HepG2 (cell line): Measurements from ENCODE around the gene ARL16. TPM values are rescaled to one million over a fixed set of nuclear protein-coding genes. Genes with fewer than 3 reads are reported as not detected.

Source experiments
- ADNP ChIP-seq: sonication (generic); formaldehyde crosslinking; IDR thresholded peaks from 2 replicates; pipeline ENCODE4 v1.4.0; 2020; ENCODE audit warnings: missing genetic modification reagents
- ATAD3A ChIP-seq: sonication (generic); formaldehyde crosslinking; IDR thresholded peaks from 2 replicates; pipeline ENCODE4 v1.4.0; 2020; ENCODE audit warnings: missing genetic modification reagents
- ATF7-NPFF ChIP-seq: sonication (generic); formaldehyde crosslinking; IDR thresholded peaks from 2 replicates; pipeline ENCODE4 v1.8.1; 2023; ENCODE audit warnings: mild to moderate bottlenecking, low read depth, missing genetic modification reagents, moderate library complexity
- CBX5 ChIP-seq: sonication (generic); formaldehyde crosslinking; IDR thresholded peaks from 2 replicates; pipeline ENCODE4 v1.4.0; 2020; ENCODE audit warnings: missing genetic modification reagents, borderline replicate concordance
- CHCHD3 ChIP-seq: sonication (generic); formaldehyde crosslinking; IDR thresholded peaks from 2 replicates; pipeline ENCODE4 v1.8.0; 2022; ENCODE audit warnings: mild to moderate bottlenecking, missing genetic modification reagents, moderate library complexity
- NR2F1 ChIP-seq, 2 experiments: fragments of 450-650 bp in 1 of 2; formaldehyde crosslinking in 1 of 2; IDR thresholded peaks; 2 replicates each; pipeline versions ENCODE4 v1.5.0 to v1.6.1; 2016 to 2020; ENCODE audit warnings: mild to moderate bottlenecking in 1 of 2, missing compliant biosample characterization in 1 of 2, missing genetic modification reagents in 1 of 2, moderate library complexity in 1 of 2
- PLRG1 ChIP-seq: fragments of 450-650 bp; conservative IDR thresholded peaks from 2 replicates; pipeline ENCODE4 v1.6.1; 2016
- RBFOX2 ChIP-seq: fragments of 200-400 bp; formaldehyde crosslinking; IDR thresholded peaks from 2 replicates; pipeline ENCODE4 v1.6.1; 2017; ENCODE audit warnings: low read depth, mild to moderate bottlenecking, low read length
- RXRB ChIP-seq: IDR thresholded peaks from 2 replicates; pipeline ENCODE4 v1.6.1; 2016; ENCODE audit warnings: borderline replicate concordance, missing genetic modification reagents, missing compliant biosample characterization
- ZBTB21 ChIP-seq: sonication (generic); formaldehyde crosslinking; IDR thresholded peaks from 2 replicates; pipeline ENCODE4 v1.4.0; 2020; ENCODE audit warnings: missing genetic modification reagents
- ZBTB7A ChIP-seq: sonication (generic); formaldehyde crosslinking; IDR thresholded peaks from 2 replicates; pipeline ENCODE4 v1.8.0; 2022; ENCODE audit warnings: mild to moderate bottlenecking, missing genetic modification reagents
- ZC3H13 ChIP-seq: sonication (generic); formaldehyde crosslinking; IDR thresholded peaks from 2 replicates; pipeline ENCODE4 v1.8.1; 2023; ENCODE audit warnings: mild to moderate bottlenecking, missing genetic modification reagents, moderate library complexity
- ZMYM3 ChIP-seq: sonication (generic); formaldehyde crosslinking; IDR thresholded peaks from 2 replicates; pipeline ENCODE4 v1.5.1; 2020; ENCODE audit warnings: mild to moderate bottlenecking, missing genetic modification reagents
- ZNF232 ChIP-seq: sonication (generic); formaldehyde crosslinking; IDR thresholded peaks from 2 replicates; pipeline ENCODE4 v1.4.0; 2020; ENCODE audit warnings: missing genetic modification reagents, borderline replicate concordance
- ZNF33B ChIP-seq: sonication (generic); formaldehyde crosslinking; IDR thresholded peaks from 2 replicates; pipeline ENCODE4 v1.5.1; 2020; ENCODE audit warnings: mild to moderate bottlenecking, missing genetic modification reagents
- ZNF550 ChIP-seq: sonication (generic); formaldehyde crosslinking; IDR thresholded peaks from 2 replicates; pipeline ENCODE4 v1.4.0; 2020; ENCODE audit warnings: mild to moderate bottlenecking, missing genetic modification reagents, borderline replicate concordance
- ZNF761 ChIP-seq: sonication (generic); formaldehyde crosslinking; conservative IDR thresholded peaks from 2 replicates; pipeline ENCODE4 v1.4.0; 2020; ENCODE audit warnings: mild to moderate bottlenecking, missing genetic modification reagents
- polyA plus RNA-seq, 8 experiments: library from polyadenylated mRNA; depleted of rRNA in 3 of 8; stranded (reverse) in 7 of 8; unstranded in 1 of 8; fragments of >200 nt; fragmentation: Illumina TruSeq in 4 of 8; extraction: Trizol in 4 of 8; gene quantifications; 2 replicates each; pipeline versions ENCODE4 v1.2.1 to v1.2.3, GENCODE V29; 2011 to 2016; ENCODE audit warnings: low read depth in 4 of 8, missing spikeins in 1 of 8, mixed read lengths in 1 of 8; ENCODE audit not compliant: insufficient read depth in 1 of 8
- total RNA-seq, 5 experiments: library from RNA; depleted of rRNA; stranded (reverse); fragments of >200 nt; fragmentation: Illumina TruSeq; extraction: Trizol; gene quantifications; 2 replicates each; pipeline ENCODE4 v1.2.3, GENCODE V29; 2016; ENCODE audit warnings: low read depth in 1 of 5
- TF ChIP-seq, protein P1 (sequence below): sonication (generic); formaldehyde crosslinking; IDR thresholded peaks from 2 replicates; pipeline ENCODE4 v1.9.0; 2021; ENCODE audit warnings: missing genetic modification reagents, borderline replicate concordance
- TF ChIP-seq, protein P2 (sequence below): sonication (generic); formaldehyde crosslinking; IDR thresholded peaks from 2 replicates; pipeline ENCODE4 v1.4.0; 2020; ENCODE audit warnings: missing genetic modification reagents, borderline replicate concordance
- TF ChIP-seq, protein P3 (sequence below): IDR thresholded peaks from 2 replicates; pipeline ENCODE4 v1.6.1; 2016; ENCODE audit warnings: low read depth
- TF ChIP-seq, protein P4 (sequence below): sonication (generic); formaldehyde crosslinking; IDR thresholded peaks from 2 replicates; pipeline ENCODE4 v1.8.0; 2022; ENCODE audit warnings: missing genetic modification reagents, mild to moderate bottlenecking, inconsistent platforms, borderline replicate concordance

Gene ARL16
- total and polyA plus RNA-seq, 2 of the 13 experiments (the other 11 are each of a cell fraction or from before 2014, with no cell fraction given): 20.8 to 30.8 TPM

DNA sequence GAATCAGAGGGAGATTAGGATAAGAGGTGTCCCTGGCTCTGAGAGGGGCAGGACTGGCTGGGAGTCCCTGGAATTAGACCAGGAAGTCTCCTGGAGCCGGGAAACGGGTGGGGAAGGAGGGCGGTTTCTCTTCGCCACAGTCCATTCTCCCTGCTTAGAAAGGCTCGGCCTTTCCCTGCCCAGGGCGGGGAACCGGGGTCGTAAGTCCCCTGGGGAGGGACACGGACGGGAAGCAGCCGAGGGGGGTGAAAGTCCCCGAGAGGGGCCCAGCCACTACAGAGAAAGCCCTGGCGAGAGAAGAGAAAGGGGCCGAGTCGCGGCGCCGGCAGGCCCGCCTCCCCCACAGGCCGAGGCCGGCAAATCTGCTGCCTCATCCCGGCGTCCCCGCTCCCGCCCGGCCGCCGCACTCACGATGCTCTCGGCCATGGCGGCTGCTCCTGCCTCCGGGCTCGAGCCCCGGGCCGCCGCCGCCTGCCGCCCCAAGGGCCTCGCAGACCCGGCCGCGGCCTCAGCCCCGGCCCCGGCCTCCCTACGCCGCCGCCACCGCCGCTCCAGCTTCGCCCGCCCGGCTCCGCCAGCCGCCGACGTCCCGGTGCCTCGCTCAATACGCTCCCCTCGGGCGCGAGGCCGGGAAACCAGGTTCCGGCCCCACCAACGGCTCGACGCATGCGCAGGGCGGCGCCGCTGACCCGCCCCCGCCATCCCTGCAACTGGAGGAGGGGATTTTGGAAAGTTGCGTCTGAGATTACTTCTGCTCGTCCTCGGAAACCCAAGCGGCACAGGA lies 46.9 kb downstream of the ARL16 start, which contains the start of the genes NPLOC4 and TSPAN10 (continued):
- peak in 1 of 2 experiments; percentile 17; a peak in 2 of 4 replicates for TF ChIP-seq NR2F1 (CRISPR knock-in tag; IDR thresholded peaks at IDR 0.05)
- TF ChIP-seq ATAD3A: no peak
- no peak for TF ChIP-seq ADNP
- TF ChIP-seq RBFOX2: peak; percentile 94
- TF ChIP-seq, protein P1, sequence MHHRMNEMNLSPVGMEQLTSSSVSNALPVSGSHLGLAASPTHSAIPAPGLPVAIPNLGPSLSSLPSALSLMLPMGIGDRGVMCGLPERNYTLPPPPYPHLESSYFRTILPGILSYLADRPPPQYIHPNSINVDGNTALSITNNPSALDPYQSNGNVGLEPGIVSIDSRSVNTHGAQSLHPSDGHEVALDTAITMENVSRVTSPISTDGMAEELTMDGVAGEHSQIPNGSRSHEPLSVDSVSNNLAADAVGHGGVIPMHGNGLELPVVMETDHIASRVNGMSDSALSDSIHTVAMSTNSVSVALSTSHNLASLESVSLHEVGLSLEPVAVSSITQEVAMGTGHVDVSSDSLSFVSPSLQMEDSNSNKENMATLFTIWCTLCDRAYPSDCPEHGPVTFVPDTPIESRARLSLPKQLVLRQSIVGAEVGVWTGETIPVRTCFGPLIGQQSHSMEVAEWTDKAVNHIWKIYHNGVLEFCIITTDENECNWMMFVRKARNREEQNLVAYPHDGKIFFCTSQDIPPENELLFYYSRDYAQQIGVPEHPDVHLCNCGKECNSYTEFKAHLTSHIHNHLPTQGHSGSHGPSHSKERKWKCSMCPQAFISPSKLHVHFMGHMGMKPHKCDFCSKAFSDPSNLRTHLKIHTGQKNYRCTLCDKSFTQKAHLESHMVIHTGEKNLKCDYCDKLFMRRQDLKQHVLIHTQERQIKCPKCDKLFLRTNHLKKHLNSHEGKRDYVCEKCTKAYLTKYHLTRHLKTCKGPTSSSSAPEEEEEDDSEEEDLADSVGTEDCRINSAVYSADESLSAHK: no peak; the same call in 1 of the 2 replicates
- TF ChIP-seq CBX5 (CRISPR knock-in tag): peak; percentile 84; the same call in 1 of the 2 replicates
- TF ChIP-seq, protein P2, sequence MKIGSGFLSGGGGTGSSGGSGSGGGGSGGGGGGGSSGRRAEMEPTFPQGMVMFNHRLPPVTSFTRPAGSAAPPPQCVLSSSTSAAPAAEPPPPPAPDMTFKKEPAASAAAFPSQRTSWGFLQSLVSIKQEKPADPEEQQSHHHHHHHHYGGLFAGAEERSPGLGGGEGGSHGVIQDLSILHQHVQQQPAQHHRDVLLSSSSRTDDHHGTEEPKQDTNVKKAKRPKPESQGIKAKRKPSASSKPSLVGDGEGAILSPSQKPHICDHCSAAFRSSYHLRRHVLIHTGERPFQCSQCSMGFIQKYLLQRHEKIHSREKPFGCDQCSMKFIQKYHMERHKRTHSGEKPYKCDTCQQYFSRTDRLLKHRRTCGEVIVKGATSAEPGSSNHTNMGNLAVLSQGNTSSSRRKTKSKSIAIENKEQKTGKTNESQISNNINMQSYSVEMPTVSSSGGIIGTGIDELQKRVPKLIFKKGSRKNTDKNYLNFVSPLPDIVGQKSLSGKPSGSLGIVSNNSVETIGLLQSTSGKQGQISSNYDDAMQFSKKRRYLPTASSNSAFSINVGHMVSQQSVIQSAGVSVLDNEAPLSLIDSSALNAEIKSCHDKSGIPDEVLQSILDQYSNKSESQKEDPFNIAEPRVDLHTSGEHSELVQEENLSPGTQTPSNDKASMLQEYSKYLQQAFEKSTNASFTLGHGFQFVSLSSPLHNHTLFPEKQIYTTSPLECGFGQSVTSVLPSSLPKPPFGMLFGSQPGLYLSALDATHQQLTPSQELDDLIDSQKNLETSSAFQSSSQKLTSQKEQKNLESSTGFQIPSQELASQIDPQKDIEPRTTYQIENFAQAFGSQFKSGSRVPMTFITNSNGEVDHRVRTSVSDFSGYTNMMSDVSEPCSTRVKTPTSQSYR (CRISPR knock-in tag): peak; percentile 83
- TF ChIP-seq CHCHD3 (CRISPR knock-in tag): no peak
- TF ChIP-seq ZC3H13 (CRISPR knock-in tag): peak; percentile 89
- TF ChIP-seq, protein P3, sequence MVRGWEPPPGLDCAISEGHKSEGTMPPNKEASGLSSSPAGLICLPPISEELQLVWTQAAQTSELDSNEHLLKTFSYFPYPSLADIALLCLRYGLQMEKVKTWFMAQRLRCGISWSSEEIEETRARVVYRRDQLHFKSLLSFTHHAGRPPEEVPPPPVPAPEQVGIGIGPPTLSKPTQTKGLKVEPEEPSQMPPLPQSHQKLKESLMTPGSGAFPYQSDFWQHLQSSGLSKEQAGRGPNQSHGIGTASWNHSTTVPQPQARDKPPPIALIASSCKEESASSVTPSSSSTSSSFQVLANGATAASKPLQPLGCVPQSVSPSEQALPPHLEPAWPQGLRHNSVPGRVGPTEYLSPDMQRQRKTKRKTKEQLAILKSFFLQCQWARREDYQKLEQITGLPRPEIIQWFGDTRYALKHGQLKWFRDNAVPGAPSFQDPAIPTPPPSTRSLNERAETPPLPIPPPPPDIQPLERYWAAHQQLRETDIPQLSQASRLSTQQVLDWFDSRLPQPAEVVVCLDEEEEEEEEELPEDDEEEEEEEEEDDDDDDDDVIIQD (CRISPR knock-in tag): no peak; the same call in 1 of the 2 replicates
- TF ChIP-seq ZBTB7A (CRISPR knock-in tag): 0 out of 2 replicates have a peak, but pooled peaks have one; percentile 68
- TF ChIP-seq ZNF761 (CRISPR knock-in tag): no peak
- TF ChIP-seq RXRB (CRISPR knock-in tag): peak; percentile 78; the same call in 1 of the 2 replicates
- no peak; the same call in 1 of the 2 replicates for TF ChIP-seq ZBTB21 (CRISPR knock-in tag)
- TF ChIP-seq ZNF550 (CRISPR knock-in tag): no peak
- TF ChIP-seq, protein P4, sequence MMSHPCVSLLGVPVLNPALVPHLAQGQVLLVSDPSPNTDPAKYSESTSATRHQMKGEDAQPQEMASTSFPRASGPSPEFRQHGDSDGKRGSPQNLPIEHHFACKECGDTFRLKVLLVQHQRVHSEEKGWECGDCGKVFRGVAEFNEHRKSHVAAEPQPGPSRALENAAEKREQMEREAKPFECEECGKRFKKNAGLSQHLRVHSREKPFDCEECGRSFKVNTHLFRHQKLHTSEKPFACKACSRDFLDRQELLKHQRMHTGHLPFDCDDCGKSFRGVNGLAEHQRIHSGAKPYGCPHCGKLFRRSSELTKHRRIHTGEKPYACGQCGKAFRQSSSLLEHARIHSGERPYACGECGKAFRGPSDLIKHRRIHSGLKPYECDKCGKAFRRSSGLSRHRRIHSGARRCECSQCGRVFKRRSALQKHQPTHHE: 0 out of 2 replicates have a peak, but pooled peaks have one; percentile 74
- TF ChIP-seq ATF7-NPFF: no peak; the same call in 1 of the 2 replicates
- peak; percentile 72 for TF ChIP-seq ZMYM3 (CRISPR knock-in tag)
- no peak; the same call in 1 of the 2 replicates for TF ChIP-seq ZNF33B
- TF ChIP-seq PLRG1: no peak
- TF ChIP-seq ZNF232: no peak
